GM18867 (cell line): Measurements from ENCODE around the gene UBE2E3.
A peak's percentile ranks its signal among the peaks of the same experiment; 100 is the strongest.

Experiments
- ATAC-seq: cut with Tn5 transposase; IDR thresholded peaks from one replicate; pipeline ENCODE4 v1.9.1; 2021; ENCODE audit warnings: mild to moderate bottlenecking, moderate library complexity; ENCODE audit not compliant: unreplicated experiment

The UBE2E3 gene

DNA sequence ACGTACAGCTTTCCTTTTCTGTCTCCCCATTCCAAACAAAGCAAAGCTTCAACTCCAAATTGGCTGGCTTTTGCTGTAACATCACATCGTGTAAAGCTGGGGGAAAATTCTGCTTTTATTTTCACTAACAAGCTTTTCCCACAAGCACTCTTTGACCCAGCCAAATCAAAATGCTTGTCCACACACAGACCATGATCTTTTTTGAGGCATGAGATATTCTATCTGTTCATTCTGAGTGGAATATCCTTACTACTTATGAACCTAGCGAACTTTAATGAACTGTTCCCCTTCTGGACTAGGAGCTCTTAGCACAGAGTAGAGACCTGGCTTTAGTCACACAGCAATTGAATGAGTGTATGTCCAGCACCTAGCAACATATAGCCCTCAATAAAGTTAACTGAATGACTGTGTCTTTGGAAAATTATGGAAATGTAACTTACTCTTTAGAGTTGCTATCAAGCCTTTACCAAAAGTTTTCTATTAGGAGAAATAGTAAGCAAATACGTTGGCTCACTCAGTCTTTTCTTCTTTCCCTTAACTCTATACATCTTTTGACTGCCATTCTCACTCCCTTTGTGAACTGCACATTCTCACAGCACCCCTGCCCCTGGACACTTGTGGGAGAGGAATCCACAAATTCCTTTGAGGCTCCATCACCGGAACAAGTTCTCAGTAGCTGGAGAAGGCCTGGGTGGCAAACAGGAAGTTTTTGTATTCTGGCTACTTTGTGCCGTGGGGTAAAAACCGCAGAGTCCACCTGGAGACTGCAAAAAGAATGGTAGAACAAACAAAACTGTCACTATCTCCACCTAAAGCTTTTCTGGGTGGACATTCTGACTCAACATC lies 1.3 kb upstream of the UBE2E3 start:
- ATAC-seq = no peak

DNA sequence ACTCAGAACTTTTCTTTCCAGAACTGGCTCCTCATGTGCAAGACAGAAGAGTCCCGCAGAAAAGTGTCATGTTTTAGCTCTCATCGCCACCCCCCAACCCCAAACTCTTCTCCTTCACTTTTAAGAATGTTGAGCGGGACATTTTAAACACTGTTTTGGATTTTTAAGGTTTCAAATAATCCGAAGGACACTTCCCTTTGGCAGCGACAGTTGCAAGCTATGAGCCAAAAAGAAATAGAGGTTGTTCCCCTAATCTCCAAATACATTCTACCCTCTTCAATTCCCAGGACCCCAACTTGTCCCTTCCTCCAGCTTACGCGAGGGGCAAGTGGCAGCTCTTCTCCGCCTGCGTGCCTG lies 678 bp upstream of the UBE2E3 start:
- ATAC-seq = no peak

DNA sequence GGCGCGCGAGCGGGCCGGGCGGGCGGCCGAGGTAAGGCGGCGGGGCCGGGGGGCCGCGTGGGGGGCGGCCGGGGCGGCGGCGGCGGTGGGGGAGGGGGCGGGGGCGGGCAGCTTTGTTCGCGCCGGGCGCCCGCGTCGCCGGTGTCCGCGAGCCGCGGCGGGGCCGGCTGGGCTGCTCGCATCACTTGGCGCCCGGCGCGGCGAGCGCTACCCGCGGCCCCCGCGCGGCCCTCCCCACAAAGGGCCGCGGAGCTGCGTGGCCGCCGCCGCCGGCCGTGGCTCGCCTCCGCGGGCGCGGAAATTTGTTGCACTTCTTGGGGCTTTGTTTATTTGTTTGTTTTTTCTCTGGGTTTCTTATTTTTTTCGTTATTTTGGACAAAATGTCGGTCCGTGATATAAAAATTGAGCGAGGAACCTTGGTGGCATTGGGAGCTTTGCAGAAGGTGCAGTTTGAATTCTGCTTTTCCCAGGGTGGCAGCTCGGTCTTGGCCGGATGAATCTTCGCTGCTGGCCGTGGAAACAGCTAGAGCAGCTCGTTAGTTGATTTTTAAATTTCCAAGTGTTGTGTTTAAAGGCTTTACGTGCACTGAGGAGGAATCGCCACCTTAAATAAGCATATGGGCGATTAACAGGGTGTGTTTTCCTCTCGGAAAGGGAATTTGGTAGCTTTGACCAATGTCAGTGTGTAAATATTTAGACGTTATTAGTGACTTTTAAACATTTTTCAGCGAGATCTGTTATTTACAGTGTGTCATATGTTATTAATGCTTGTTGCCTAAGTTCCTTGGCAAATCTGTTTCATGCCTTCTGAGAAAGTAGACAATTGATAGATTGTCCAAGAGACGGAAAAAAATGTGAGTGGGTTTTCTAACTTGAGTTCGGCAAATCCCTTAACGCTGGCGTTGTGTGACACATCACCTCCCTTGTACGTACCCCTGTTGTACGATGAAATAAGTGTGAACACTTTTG lies 822 bp downstream of the UBE2E3 start:
- peak; percentile 17 for ATAC-seq

DNA sequence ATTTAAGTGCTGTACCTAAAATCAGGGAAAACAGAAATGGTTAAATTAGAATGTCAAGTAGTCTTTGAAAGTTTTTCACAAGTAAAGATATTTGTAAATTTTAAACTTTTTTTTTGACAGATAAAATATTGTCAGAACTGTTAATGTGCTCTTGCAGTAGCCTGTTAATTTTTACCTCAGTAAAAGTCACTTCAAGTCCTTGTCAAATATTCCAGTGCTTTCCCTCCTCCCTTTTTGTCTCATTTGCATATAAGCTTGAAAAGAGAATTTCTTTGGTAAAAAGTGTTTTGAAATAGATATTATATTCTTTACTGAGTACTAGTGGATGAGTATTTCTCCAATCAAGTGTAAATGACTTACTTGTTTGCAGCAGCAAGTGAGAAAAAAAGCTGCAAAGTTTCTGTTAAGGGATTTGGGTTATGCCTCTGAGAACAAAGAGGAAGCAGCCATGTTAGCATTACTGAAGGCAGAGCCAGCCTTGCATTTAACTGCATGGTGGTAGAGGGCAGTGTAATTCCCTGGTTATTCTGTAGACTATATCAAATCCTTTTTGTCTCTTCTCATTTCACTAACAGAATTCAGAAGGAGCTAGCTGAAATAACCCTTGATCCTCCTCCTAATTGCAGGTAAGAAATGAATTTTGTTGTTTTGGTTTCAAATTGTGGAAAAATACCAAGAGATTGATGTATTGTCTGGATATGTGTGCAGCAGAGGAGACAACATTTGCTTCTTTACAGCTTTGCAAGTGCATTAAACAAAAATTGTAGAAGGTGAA lies 3.2 kb downstream of the UBE2E3 start:
- ATAC-seq = peak; percentile 39

DNA sequence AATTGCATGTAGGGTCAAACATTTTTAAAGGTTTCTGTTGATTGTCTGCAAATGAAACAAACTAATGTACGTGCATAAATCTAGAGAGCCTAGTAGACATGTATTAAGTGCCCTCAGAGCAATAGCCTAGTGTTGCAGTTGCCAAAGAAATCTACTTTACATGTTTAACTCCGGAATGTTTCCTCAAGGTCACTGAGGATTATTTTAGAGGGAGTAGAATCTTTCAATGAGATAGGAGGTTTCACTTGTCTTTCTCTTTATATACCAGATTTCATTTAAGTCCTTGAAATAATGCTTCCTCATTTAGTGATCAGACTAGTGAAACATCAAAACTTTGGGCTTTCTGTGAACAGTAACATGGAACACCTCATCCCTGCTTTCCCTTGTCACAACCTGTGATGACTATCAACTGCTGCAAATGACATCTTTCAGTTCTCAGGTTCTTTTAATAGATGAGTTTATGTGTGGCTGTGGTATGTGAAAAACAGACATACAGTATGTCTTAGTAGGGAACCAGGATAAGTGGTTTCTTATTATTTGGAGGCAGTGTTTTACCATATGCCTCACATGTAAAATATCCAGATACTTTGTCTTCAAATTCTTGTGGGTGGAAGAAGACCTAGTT lies 5.5 kb downstream of the UBE2E3 start:
- ATAC-seq = no peak

DNA sequence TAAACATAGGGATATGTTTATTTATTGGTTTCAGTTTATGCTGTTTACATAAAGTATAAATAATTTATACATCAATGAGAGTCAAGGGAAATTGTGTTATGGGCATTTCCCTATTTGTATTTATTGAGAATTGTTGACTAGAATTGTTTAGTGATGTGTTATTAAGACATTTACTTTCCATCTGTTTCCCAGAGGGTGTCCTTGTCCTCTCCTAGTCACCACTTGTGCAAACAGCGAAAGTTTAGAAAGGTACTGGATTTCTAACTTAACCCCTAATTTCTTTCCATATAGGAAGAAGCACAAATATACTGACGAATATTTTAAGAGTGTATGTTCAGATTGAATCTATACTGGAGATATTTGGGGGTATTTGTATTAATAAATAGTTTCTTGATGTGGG lies 6.7 kb downstream of the UBE2E3 start:
- ATAC-seq = no peak

DNA sequence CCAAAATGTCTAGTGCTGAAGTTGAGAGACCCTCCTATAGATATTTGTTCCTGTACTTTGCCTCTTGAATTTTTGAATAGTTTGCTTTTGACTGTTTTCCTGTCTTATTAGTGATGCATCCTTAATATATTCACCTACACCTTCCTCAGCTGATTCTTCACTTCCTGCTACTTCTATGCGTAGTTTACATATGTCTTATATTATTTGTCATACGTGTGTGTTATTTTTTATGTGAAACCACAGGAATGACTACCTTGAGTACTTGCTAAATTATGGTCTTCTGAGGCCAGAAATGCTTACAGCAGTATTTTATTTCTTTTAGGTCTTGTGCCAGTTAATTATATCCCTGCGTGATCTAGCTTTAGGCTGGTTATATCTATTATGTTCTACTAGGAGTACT lies 9.9 kb downstream of the UBE2E3 start:
- ATAC-seq = no peak

DNA sequence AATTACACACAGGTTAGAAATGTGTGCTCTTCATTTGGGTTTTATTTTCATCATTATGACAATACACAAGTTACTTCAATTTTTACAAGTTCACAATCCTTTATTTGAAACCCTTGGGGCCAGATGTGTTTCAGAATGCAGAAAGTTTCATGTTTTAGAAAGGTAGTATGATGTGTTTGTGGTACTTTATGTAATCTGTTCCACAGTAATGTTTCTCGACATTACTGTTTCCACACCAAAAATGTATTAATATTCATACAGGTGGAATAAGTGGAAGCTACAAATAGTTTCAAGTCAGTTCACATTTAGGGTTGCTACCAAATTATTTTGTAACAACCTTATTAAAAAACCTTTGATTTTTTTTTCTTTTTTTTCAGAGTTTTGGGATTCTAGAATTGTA lies 10.4 kb downstream of the UBE2E3 start:
- no peak for ATAC-seq

DNA sequence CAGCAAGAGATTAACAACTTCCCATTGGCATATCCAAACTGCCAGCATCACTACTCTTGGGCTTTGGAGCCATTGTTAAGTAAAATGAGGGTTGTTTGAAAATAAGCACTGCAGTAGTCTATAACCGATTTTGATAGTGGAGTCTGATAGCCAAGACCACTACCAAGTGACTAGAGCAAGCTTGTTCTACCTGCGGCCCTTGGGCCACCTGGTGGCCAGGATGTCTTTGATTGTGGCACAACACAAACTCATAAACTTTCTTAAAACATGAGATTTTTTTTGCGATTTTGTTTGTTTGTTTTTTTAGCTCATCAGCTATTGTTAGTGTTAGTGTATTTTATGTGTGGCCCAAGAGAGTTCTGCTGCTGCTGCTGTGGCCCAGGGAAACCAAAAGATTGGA lies 11.0 kb downstream of the UBE2E3 start:
- ATAC-seq = no peak

DNA sequence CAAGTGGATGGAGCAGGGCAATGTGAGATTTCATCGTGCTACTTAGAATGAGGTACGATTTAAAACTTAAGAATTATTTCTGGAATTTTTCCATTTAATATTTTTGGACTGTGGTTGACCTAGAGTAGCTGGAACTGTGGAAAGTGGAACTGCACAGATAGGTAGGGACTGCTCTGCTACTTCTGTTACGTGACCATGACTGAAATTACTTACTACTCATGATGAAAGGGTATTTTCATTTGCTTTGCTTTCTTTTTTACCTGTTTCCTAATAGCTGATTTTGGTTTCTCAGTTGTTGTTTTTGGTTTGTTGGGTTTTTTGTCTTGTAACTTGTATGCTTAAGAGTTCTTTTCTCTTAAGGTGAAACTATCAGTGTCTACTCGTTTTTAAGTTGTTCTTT lies 11.4 kb downstream of the UBE2E3 start:
- ATAC-seq = peak; percentile 90

DNA sequence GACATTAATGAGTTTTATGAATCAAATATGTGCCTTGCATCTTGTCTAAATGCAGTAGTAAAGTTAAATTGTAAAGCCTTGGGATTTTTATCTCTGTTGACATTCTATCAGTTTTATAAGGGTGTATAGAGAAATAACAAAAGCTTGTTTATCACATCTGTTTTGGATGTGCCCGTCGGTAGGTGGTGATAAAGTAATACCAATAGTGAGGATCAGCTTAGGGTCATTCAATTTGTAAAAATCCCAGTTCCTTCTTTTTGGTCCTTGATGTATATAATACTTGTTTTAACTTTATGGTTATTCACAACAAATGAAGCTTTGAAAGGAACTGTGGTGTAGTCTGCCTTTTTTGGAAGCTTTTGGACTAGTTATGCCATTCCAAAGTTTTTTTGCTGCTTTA lies 12.6 kb downstream of the UBE2E3 start:
- no peak for ATAC-seq

DNA sequence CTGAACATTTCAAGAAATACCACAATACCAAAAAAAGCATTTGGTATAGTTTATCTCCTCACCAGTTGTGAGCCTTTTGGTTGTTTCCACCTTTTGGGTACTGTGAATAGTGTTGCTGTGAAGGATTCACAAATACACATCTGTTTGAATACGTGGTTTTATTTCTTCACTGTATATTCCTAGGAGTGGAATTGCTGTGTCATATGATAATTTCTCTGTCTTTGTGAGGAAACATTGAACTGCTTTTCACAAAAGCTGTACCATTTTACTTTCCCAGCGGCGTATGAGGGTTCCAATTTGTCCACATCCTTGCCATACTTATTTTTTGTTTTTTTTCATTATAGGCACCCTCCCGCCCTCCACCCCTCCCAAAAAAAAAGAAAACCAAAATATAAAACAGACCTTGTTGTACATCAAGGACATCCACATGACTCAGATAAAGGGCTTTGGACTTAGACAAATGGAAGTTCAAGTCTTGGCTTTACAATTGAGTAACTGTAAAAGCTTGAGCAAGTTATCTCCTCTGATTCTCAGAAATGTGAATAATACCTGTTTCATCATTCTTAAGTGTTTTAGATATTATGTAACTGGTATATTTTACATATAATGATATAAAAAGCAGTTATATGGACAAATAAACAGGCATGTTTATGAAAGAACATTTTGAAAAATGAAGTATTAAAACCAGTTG lies 19.0 kb downstream of the UBE2E3 start:
- no peak for ATAC-seq

DNA sequence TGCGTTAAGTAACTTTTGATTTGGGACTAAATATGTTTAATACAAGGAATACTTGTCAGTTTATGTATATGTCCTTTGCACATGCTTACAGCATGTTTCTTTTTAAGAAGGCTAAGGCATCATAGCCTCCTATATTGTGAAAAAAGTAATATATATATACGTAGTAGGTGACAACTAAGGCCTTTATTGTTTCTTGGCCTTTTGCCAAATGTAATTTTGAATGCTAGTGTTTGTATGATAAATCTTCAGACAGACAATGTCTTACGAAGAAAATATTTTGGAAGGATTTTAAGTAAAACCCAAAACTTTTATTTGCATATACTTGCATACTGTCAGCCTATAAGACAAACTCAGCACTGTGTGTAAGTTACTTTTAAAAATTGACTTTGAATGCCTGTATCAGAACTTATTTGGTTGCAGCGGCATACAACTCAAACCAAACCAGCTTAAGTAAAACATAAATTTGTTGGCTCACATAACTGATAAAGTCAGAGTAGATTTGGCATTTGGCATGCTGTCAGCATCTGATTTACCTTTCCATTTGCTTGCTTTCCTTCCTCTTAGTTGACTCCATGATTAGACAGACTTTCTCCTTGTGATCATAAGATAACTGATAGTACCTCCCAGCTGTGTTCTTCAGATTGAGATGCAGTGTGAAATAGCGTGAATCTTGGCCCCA lies 24.4 kb downstream of the UBE2E3 start:
- ATAC-seq = no peak

DNA sequence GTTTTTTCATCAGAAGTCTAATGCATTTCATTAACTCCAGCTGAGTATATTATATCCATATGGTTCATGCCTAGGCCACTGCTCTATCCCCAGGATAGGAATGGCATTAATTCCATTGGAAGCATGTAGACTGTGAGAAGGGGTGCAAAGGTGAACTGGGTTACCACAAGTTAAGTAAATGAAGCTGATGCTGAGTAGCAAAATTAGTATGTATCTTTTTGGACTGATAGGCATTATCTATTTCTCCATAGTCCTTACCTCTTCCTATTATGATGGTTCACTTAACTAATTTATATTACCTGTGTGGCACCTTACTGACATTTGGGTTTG lies 24.9 kb downstream of the UBE2E3 start:
- no peak for ATAC-seq

DNA sequence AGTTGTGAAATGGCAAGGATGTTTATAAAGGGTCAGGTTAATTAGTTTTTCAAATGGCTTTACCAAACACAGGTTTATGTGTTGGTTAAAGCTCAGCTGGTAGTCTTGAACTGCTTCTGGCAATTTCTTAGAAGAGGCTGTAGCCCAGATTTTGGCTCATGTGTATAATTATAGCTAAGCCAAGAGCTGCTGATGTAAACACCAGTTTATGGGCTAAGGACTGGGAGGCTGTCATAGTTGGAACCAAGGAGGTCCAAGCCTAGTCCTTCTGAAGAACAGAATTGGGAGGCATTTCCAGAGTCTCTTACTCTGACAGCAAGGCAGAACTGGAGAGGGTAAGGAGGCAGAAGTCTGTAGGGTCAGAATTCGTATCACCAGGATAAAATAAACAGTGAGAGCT lies 25.4 kb downstream of the UBE2E3 start:
- ATAC-seq = no peak

DNA sequence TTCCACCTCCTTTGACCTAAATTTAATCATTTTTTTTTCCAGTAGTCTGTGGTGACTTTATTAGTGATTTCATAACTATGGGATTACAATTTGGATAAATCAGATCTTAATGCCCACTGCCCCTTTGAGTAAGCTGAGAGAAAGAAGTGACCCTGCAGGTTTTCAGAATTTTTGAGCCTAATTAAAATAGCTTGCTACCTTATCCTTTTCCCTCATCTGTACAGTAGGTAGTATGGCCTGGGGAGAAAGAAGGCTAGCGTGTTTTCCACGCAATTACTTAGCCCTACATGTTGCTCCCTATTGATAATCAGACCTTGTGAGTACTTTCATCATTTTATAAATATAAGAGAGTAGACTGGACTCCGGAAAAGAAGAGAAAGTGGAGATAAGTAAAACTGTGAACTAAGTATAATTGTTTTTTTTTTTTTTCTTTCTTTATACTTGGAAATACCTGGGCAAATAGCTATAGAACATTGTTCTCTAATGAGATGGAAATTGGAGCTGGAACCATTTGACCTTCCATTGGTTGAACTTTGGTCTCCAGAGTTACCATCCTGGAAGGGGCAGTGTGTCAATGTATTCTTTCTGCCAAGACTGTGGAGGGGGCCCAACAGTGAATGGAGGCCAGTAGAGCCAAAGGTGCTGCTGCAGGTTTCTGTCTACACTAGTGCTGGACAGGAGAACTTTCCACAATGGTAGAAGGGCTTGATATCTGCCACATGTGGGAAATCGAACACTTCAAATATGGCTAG lies 26.9 kb downstream of the UBE2E3 start:
- no peak for ATAC-seq

DNA sequence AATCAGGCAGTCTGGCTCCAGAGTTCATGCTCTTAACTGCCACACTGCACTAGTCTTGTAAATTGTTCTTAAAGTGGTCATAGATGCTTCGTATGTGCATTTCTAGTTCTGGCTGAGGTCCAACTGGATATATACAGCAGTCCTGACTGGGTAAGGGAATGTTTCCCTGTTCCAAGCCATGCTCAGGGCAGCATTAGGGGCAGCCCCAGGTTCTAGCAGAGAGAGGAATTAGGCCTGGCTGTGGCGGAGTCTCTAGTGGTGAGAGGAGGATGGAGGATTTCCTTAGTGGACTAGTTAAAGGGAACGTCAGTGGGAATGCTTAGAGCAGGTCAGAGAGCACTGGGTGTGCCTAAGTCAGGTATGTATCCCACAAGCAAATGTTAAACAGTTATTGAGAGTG lies 28.0 kb downstream of the UBE2E3 start:
- ATAC-seq = no peak

DNA sequence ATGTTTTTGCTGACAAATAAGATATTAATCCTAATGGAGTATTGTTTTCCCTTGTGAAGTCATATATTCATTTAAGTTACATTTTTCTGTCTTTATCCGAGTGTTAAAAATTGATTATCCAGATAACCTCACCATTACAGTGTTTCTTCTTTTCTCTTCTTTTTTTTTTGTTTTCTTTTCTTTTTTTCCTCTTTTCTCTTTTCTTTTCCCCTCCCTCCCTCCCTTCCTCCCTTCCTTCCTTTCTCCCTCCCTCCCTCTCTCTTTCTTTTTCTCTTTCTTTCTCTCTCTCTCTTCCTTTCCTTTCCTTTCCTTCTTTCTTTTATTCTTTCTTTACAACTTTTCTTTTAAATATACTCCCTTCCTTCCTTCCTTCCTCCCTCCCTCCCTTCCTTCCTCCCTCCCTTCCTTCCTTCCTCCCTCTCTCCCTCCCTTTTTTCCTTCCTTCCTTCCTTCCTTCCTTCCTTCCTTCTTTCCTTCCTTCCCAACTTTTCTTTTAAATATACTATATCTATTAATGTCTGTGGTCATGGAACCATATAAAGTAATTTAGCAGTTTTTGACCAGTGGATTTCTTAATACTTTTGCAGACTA lies 40.9 kb downstream of the UBE2E3 start:
- ATAC-seq = no peak

DNA sequence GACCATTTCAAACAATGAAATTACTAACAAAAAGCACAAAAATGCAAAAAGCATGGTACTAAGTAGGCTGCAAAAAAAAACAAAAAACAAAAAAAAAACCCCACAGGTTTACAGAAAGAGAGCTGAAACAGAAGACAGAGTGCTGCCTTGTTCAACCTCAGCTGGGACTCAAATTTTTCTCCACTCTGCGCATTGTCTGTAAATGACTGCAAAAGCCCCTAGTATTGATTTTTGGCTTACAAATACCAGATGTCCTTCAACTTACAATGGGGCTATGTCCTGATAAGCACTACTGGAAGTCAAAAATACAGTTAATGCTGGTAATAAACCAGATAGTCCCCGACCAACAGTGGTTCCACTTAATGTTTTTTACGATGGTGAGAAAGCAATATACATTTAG lies 42.2 kb downstream of the UBE2E3 start:
- no peak for ATAC-seq
